ENCODE results near the gene HABP4. TPM values are rescaled to one million over a fixed set of nuclear protein-coding genes. Genes with fewer than 3 reads are reported as not detected.
"Not testable (repeated sequence)": the region's sequence is repeated elsewhere in the genome, so short reads cannot be mapped to it uniquely, and the experiment has no call there.

HABP4 gene
- total RNA-seq, 1 donor from 2014 or later, result 6.9 TPM

GRCh38 chr9:96496368-96497116 lies 46.6 kb downstream of the HABP4 start:
- no peak for DNase-seq (ENCODE audit: low read depth in 2 of 2)

DNA sequence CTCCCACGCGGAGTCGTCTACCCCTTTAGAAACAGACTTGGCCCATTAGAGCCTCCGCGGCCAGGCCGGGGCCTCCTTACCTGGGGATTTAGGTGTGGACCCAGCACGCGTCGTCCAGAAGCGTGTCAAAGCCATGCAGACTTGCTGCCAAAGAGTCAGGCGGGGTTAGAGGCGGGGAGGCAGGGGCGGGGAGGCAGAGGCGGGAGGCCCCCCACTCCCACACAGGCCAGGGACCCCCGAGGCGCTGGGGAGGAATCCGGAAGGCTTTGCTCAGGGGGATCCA lies 47.1 kb downstream of the HABP4 start:
- DNase-seq (ENCODE audit: low read depth in 2 of 2), result no peak

DNA sequence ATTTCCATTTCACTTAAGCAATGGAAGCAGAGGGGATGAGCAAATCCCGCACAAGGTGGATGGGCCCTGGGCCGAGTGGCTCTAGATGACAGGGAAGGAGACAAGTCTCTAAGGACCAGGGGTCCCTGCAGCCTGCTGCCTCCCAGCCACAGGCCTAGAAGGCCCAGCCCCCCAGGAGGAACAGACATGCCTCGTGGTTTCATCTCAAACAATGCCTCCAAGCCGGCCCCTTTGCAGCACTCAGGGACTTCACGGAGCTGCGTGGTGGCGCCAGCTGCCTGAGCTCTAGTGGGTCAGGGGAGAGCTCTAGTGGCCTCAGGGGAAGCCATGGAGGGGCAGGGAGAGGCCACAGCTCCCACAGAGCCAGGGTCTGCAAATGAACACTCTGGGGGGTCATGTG lies 48.8 kb downstream of the HABP4 start:
- DNase-seq (ENCODE audit: low read depth in 2 of 2), result no peak

GRCh38 chr9:96499257-96499656 lies 49.3 kb downstream of the HABP4 start:
- no peak for DNase-seq (ENCODE audit: low read depth in 2 of 2)

- DNase-seq (ENCODE audit: low read depth in 2 of 2), result no peak
These were observed 51.0 kb downstream of the HABP4 start for GRCh38 chr9:96500696-96501632.

DNA sequence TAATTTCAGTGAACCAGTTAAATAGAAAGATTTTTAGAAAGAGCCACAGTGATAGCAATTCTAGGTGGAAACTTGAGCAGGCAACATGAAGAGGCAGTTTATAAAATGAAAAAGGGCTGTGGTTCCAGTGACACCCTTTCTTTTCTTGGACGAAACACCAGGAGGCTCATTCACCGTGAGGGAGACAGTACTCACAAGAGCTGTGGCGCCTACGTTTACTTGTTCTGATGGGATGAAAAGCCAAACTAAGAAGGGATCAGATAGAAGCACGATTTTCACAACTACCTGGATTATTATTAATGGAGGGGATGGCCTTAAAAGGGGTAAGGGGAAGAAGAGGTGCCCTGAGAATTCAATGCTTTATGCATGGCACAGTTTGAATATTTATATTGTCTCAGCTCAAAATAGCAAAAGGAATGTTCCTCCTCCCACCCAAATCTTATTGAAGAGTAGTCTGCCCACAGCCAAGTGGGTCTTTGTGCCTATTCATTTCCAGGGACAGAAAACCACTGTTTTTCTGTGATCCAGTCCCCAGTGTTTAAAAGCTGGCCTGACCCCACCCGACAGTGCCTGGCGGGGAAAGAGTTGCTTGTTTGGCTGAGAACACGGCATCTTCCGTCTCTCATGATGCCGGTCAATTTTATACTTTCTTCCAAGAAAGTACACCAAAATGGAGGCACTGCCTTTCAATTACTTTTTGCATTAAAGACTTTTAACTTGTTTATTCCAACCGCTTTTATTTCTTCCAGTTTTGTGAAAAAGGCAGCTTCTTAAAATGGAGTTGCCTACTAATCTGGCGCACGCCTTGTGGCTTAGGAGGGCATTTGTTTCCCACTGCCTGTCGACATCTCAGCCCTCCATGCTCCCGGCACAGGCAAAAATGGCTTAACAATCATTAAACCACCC lies 51.9 kb downstream of the HABP4 start:
- no peak for DNase-seq (ENCODE audit: low read depth in 2 of 2)

GRCh38 chr9:96502539-96503373 lies 52.8 kb downstream of the HABP4 start:
- no peak for DNase-seq (ENCODE audit: low read depth in 2 of 2)

GRCh38 chr9:96503374-96503748 lies 53.4 kb downstream of the HABP4 start:
- not testable (repeated sequence) for DNase-seq (ENCODE audit: low read depth in 2 of 2)

DNA sequence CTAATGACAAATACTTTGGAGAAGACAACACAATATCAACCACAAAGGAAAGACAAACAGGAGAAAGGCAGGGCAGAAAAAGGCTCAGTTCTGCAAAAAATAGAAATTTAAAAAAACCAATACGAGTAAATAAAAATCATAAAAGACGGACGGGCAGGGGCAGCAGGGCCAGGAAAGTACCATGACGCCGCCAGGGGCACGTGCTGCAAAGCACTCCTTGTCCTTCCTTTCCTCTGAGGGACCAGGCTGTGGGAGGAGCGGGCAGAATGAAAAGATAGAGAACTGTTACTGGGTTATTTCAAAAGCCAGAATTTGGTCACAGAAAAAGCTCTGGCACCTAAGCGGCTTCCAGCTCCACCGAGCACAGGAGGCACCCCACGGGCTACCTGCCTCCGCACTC lies 53.9 kb downstream of the HABP4 start:
- no peak for DNase-seq (ENCODE audit: low read depth in 2 of 2)

DNA sequence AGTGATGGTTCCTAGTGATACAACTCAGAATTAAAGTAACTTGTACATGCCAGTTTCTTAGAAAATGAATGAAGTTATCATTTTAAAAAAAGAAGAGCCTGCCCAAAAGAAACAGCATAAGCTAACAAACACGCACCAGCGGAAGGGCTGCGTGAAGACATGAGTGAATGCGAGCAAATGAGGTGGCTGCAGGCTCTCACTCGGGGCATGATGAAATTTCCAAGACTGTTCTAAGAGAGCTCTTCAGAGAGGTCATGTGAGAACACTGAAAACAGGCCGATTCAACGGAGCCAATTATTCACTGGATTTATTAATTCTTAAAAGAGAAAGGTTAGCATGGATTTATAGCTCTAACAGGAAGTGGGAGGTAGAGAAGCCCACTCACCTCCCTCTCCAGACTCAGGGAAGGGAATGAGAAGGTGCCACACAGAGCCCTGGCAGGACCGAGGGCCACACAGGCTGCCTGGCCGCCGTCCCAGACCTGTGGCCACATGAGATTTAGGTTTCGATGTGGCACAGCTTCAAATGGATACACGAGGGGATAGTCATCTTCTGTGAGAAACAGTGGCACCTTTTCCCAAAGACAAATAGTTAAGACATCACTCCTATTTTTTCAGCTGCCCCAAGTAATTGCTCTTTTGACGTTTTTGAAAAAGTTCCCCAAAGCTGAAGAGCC lies 55.5 kb downstream of the HABP4 start:
- DNase-seq (ENCODE audit: low read depth in 2 of 2), result no peak

DNA sequence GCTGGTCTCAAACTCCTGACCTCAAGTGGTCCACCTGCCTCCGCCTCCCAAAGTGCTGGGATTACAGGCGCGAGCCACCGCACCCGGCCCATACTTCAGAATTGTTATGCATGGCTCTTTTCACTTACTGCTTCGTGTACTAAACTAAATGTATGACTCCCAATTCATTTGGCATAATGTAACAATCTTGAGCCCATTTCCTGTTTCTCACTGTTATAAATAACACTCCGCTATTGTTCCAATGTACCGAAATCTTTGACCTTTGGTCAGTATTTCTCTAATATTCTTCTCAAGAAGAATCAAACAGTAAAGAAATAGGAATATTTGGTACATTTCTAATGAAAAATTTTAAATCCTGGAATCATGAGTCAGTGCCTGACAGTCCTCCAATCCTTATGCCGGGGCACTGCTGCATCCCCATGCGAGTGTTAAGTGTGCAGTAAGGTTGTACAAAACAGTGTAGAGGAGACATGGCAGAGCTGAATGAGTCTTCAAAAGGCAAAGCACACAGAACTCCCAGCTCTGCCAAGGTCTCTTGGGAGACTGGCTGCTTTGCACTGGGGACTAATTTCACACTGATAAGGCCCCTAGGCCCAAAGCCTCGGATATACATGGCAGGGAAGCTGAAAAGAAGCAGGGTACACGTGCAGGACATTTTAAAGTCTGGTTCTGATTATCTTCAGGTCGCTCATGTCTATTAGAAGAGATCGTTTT lies 58.4 kb downstream of the HABP4 start:
- DNase-seq (ENCODE audit: low read depth in 2 of 2), result peak; percentile 14 to 63

- DNase-seq (ENCODE audit: low read depth in 2 of 2), result no peak
These were observed 59.1 kb downstream of the HABP4 start for GRCh38 chr9:96509026-96509425.

DNA sequence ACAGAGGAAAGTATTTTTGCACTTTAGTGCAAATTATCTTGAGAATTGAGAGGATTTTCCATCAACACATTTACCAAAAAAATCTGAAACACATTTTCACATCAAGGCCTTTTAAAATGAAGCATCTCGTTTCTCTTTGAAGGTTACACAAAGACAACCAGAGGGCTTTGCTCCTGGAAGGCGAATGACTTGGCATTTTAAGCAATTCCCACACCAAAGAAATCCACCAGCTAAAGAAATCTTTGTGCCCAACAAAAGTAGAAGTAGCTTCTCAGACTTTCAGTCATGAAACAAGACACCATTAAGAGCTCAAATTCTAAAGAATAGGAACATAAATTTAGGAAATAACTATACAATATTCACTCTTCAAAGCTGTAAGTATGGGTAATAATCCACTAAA lies 59.9 kb downstream of the HABP4 start:
- no peak for DNase-seq (ENCODE audit: low read depth in 2 of 2)

DNA sequence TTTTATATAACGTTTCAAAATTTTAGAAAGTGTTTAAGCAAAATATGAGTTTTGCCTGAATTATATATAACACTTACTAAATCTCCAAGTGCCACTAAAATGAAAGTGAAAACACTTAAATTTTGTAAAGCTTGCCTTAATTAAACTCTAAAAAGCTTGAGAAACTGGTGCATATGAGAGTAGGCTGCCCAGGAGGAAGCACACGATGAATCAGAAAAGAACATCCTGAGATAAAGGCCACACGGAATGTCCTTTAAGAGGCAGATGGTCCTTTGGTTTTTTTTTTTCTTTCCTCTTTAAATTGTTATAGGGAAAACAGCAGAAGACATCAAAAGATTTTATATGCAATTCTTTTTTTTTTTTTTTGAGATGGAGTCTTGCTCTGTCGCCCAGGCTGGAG lies 60.3 kb downstream of the HABP4 start:
- DNase-seq (ENCODE audit: low read depth in 2 of 2), result peak in 1 of 2 donors; percentile 49

DNA sequence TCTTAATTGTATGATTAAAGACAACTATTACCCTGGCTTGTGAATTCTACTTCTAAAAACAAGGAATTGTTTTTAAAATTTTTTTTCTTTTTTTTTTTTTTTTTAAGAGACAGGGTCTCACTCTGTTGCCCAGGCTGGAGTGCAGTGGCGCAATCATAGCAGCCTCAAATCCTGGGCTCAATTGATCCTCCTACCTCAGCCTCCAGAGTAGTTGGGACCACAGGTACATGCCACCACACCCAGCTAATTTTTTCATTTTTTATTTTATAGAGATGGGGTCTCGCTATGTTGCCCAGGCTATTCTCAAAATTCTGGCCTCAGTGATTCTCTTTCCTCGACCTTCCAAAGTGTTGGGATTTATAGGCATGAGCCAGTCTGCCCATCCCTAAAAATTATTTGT lies 62.3 kb downstream of the HABP4 start:
- DNase-seq (ENCODE audit: low read depth in 2 of 2), result no peak

DNA sequence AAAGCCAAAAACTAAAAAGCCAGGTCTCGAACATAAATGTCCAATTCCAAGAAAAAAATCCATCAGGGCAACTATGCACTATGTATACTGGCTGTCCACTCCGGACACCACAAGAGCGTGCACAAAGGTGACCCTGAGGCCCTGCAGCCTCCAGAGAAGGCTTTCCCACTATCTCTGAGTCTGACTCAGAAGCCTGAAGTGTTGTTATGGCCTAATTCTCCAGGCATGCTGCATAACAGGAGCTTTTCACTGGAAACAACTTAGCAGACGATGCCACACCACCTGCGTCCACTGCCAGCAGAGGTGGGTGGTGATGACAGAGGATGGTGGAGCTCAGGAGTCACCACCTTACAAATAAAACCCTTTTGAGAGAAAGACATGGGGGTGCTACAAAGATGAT lies 63.7 kb downstream of the HABP4 start:
- DNase-seq (ENCODE audit: low read depth in 2 of 2), result no peak

GRCh38 chr9:96514108-96514799 lies 64.3 kb downstream of the HABP4 start:
- DNase-seq (ENCODE audit: low read depth in 2 of 2), result no peak

DNA sequence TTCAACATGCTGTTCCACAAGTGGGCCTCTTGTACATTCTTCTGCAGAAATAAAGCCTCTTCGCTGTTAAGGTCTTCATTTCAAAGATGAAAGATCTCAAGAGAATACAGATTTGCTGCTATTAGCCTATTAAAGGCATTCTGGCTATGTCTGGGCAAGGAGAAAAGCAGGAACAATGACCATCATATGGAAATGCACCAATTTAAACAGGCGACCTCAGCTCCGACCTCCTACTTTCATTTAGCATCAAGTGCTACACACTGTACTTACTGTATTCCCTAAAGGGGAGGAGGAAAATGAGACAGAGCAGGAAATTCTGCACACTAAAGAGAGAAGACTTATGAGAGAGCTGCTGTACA lies 64.8 kb downstream of the HABP4 start:
- no peak for DNase-seq (ENCODE audit: low read depth in 2 of 2)
